Measurements from ENCODE around the gene CACNA1I. TPM values are rescaled to one million over a fixed set of nuclear protein-coding genes. Genes with fewer than 3 reads are reported as not detected.

Gene CACNA1I
- total RNA-seq, 1 donor from 2014 or later, result 0.02 TPM

GRCh38 chr22:39706376-39707140 lies 136.0 kb downstream of the CACNA1I start:
- no peak for TF ChIP-seq CTCF (IDR thresholded peaks at IDR 0.05)
- peaks cover 34% of the 10 kb centered on the region for H3K27me3 Mint-ChIP-seq (ENCODE audit: low read depth)
- no peak for DNase-seq (ENCODE audit: low spot score)
- no peak overlapping the region for H3K4me3 Mint-ChIP-seq (ENCODE audit: unreplicated experiment)
- no peaks in the 10 kb centered on the region for H3K36me3 Mint-ChIP-seq (ENCODE audit: low read depth)
- H3K4me1 Mint-ChIP-seq (ENCODE audit: low read depth), result no peaks in the 10 kb centered on the region
- no peak overlapping the region for H3K27ac Mint-ChIP-seq (ENCODE audit: unreplicated experiment)
- H3K9me3 Mint-ChIP-seq (ENCODE audit: low read depth), result no peaks in the 10 kb centered on the region

GRCh38 chr22:39707351-39707750 lies 136.8 kb downstream of the CACNA1I start:
- Mint-ChIP-seq H3K36me3 (ENCODE audit: low read depth) (no peaks in the 10 kb centered on the region), H3K9me3 (ENCODE audit: low read depth) (no peaks in the 10 kb centered on the region), H3K4me1 (ENCODE audit: low read depth) (no peaks in the 10 kb centered on the region), H3K27me3 (ENCODE audit: low read depth) (peaks cover 31% of the 10 kb centered on the region), H3K4me3 (ENCODE audit: unreplicated experiment) (no peak overlapping the region), H3K27ac (ENCODE audit: unreplicated experiment) (no peak overlapping the region)
- no peak for TF ChIP-seq CTCF (IDR thresholded peaks at IDR 0.05)
- no peak for DNase-seq (ENCODE audit: low spot score)

GRCh38 chr22:39707816-39708215 lies 137.3 kb downstream of the CACNA1I start:
- Mint-ChIP-seq H3K4me3 (ENCODE audit: unreplicated experiment) (no peak overlapping the region), H3K4me1 (ENCODE audit: low read depth) (no peaks in the 10 kb centered on the region), H3K27me3 (ENCODE audit: low read depth) (peaks cover 32% of the 10 kb centered on the region), H3K9me3 (ENCODE audit: low read depth) (no peaks in the 10 kb centered on the region), H3K36me3 (ENCODE audit: low read depth) (no peaks in the 10 kb centered on the region), H3K27ac (ENCODE audit: unreplicated experiment) (no peak overlapping the region)
- no peak for TF ChIP-seq CTCF (IDR thresholded peaks at IDR 0.05)
- DNase-seq (ENCODE audit: low spot score), result no peak

GRCh38 chr22:39710380-39711150 lies 140.0 kb downstream of the CACNA1I start:
- no peaks in the 10 kb centered on the region for H3K36me3 Mint-ChIP-seq (ENCODE audit: low read depth)
- H3K9me3 Mint-ChIP-seq (ENCODE audit: low read depth), result no peaks in the 10 kb centered on the region
- H3K27ac Mint-ChIP-seq (ENCODE audit: unreplicated experiment), result no peak overlapping the region
- no peak for DNase-seq (ENCODE audit: low spot score)
- no peaks in the 10 kb centered on the region for H3K4me1 Mint-ChIP-seq (ENCODE audit: low read depth)
- peaks cover 41% of the 10 kb centered on the region for H3K27me3 Mint-ChIP-seq (ENCODE audit: low read depth)
- TF ChIP-seq CTCF (IDR thresholded peaks at IDR 0.05), result no peak
- no peak overlapping the region for H3K4me3 Mint-ChIP-seq (ENCODE audit: unreplicated experiment)

GRCh38 chr22:39712081-39712480 lies 141.5 kb downstream of the CACNA1I start:
- no peak for DNase-seq (ENCODE audit: low spot score)
- H3K27ac Mint-ChIP-seq (ENCODE audit: unreplicated experiment), result no peak overlapping the region
- no peaks in the 10 kb centered on the region for H3K36me3 Mint-ChIP-seq (ENCODE audit: low read depth)
- H3K9me3 Mint-ChIP-seq (ENCODE audit: low read depth), result no peaks in the 10 kb centered on the region
- no peaks in the 10 kb centered on the region for H3K4me1 Mint-ChIP-seq (ENCODE audit: low read depth)
- H3K27me3 Mint-ChIP-seq (ENCODE audit: low read depth), result peaks cover 39% of the 10 kb centered on the region
- H3K4me3 Mint-ChIP-seq (ENCODE audit: unreplicated experiment), result no peak overlapping the region
- no peak for TF ChIP-seq CTCF (IDR thresholded peaks at IDR 0.05)
